Hematopoietic multipotent progenitor cell treated with erythropoietin and hydrocortisone succinate and interleukin-3 and kit ligand, for 6 days (in vitro differentiated cells): ENCODE measurements around the gene SPATA24.
A peak's percentile ranks its signal among the peaks of the same experiment; 100 is the strongest.
"Not testable (repeated sequence)": the region's sequence is repeated elsewhere in the genome, so short reads cannot be mapped to it uniquely, and the experiment has no call there.

Experiments used
- DNase-seq: peaks from one replicate; pipeline ENCODE4 v3.0.0-alpha.2; 2015

Gene SPATA24, protein sequence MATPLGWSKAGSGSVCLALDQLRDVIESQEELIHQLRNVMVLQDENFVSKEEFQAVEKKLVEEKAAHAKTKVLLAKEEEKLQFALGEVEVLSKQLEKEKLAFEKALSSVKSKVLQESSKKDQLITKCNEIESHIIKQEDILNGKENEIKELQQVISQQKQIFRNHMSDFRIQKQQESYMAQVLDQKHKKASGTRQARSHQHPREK

GRCh38 chr5:139403787-139404483 is at the start of gene SPATA24:
Gene SPATA24, minus strand, starts transcription at chr5:139404089. Its CDS starts 29 bp downstream, at chr5:139404060.
- peak; percentile 99 for DNase-seq

GRCh38 chr5:139451878-139452660 is 48.2 kb upstream of the SPATA24 start:
- DNase-seq = no peak

GRCh38 chr5:139451176-139451575 is 47.3 kb upstream of the SPATA24 start:
- no peak for DNase-seq

- DNase-seq = no peak
Measured at GRCh38 chr5:139446956-139447779, 43.3 kb upstream of the SPATA24 start.

- DNase-seq = no peak
Measured at GRCh38 chr5:139445325-139446170, 41.7 kb upstream of the SPATA24 start.

- no peak for DNase-seq
Measured at GRCh38 chr5:139443831-139444453, 40.1 kb upstream of the SPATA24 start.

DNA sequence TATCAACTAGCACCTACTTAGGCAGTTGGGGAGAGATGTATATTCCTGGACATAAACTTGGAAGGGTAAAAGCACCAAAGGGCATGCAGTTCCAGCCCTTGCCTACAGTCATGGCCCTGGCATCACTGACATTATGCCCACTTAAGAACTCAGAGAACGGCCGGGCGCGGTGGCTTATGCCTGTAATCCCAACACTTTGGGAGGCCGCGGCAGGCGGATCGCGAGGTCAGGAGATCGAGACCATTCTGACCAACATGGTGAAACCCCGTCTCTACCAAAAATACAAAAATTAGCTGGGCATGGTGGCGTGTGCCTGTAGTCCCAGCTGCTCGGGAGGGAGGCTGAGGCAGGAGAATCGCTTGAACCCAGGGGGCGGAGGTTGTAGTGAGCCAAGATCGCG is 36.5 kb upstream of the SPATA24 start:
- DNase-seq = not testable (repeated sequence)

- DNase-seq = peak; percentile 93
Measured at GRCh38 chr5:139439013-139439903, 35.4 kb upstream of the SPATA24 start, which contains the start of gene DNAJC18. Gene DNAJC18, minus strand, starts transcription at chr5:139439525. Its CDS starts 80 bp downstream, at chr5:139439445.

- no peak for DNase-seq
Measured at GRCh38 chr5:139438707-139439012, 34.8 kb upstream of the SPATA24 start.

GRCh38 chr5:139435676-139436075 is 31.8 kb upstream of the SPATA24 start:
- no peak for DNase-seq

DNA sequence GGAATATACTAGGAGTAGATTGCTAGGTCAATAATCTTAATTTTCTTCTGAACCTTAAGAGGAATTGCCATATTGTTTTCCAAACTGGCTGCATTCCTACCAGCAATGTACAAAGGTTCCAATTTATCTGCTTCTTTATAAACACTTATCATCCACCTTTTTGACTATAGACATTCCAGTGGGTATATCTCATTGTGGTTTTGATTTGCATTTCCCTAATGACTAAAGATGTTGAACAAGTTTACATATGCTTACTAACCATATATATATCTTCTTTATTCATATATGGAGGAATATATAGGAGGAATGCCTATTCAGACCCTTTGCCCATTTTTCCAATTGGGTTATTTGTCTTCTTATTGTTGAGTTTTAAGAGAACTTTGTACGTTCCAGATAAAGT is 27.8 kb upstream of the SPATA24 start:
- DNase-seq = no peak

- no peak for DNase-seq
Measured at GRCh38 chr5:139430015-139430414, 26.1 kb upstream of the SPATA24 start.

DNA sequence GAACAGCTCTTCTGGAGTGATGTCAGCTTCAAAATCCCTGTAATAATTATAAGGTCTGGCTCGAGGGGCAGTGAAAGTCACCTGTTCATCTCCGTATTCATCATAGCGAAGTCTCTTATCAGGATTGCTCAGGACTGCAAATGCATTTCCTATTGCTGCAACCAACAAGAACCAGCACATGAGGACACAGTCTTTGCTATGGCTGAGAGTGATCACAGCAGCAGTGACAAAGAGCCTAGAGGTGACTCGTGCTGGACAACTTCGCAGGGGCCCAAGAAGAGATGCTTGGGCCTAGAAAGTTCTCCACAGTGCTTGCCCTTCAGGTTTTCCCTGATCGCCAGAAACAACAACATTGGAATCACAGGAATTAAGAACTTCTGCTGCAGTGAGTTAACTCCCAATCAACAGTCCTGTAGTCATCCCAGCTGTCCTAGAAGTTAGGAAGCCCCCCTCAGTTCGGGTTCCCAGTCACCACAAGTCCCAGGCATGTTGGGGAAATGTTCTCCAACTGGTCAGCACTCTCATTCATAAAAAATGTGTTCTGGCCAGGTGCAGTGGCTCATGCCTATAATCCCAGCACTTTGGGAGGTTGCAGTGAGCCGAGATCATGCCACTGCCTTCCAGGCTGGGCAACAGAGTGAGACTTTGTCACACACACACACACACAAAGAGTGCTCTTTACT is 22.5 kb upstream of the SPATA24 start:
- peak; percentile 33 for DNase-seq

- DNase-seq = no peak
Measured at GRCh38 chr5:139425497-139425896, 21.6 kb upstream of the SPATA24 start.

GRCh38 chr5:139422307-139422893 is 18.5 kb upstream of the SPATA24 start:
- DNase-seq = peak; percentile 91

DNA sequence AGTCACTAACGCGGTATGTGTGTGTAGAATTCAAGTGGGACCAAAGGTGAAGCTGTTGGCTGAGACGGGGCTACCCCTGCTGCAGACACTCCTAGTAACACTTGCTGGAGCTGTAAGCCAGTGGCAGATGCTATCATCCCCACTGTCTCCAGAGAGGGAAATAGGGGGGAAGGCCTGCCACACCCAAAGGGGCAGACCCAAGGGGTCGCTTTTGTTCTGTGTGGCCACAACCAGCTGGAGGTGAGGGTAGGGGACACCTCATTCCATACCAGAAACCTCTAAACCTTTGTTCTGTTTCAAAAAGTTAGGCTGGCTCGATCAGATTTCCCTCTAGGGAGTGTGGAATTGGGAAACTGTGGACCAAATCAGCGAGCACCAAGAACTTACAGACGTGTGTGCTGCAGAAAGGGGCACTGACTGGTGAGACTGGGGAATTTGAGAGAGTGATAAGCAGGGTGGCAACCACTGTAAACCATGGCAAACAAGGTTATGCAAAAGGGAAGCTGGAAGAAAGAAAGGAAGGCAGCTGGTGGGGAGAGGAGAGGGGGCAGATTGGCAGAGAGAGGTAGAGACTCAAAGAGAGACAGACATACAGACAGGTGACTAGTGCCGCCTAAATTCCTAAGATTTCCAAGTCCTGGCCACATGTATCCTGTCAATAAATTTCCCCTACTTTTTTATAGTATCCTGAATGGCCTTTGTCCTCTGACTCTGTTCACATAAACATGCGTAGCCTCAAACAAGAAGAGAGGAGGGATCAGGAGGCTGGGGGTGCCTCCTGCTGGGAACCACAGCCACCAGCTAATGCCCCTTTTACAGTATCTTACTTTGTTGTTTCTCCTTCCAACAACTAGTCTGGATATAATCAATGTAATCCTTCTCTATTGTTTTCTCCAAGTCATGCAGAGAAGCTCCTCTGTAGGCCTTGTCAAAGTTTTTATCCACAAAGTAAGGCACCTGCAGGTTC is 15.6 kb upstream of the SPATA24 start:
- peak; percentile 32 for DNase-seq

DNA sequence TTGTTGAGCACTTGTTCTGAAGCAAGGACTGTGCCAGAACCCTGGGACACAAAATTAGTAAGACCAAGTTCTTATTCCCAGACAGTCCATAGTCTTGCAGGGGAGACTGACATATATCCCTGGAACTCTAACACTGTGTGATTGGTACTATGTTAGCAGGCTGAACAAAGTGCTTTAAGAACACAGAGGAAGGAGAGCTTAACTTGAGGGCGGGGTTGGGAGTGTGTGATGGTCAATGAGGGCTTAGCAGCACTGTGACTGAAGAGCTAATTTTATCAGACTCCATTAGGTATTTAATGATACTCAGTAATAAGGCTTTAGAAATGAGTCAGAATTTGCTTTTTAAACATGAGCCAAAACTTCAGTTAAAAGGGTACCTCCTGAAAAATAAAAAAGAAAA is 14.9 kb upstream of the SPATA24 start:
- DNase-seq = no peak

DNA sequence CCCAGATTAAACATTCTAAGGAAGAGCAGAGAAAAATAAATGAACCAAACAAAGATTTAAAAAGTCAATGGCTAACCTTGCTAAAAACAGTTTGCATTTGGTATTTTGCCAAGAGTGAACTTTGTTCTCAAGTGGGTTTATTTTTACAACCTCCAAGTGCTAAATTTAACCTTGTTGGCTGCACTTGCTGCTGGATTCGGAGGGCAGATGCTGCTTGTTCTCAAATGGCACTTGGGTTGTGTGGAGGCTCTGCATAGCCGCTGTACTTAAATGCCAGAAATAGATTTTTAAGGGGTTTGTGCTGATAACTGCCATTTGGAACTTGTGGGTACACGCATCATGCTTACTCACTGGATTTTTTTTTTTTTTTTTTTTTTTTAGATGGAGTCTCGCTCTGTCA is 13.3 kb upstream of the SPATA24 start:
- DNase-seq = peak; percentile 69
